Globus pallidus (tissue), 1 donor: ENCODE results near the gene PSME1.
A peak's percentile ranks its signal among the peaks of the same experiment; 100 is the strongest.

Experiments used
- DNase-seq: peaks from one replicate; pipeline ENCODE4 v3.0.0-alpha.2; 2015; ENCODE audit warnings: low spot score

The PSME1 gene

GRCh38 chr14:24147761-24148428 lies 11.9 kb downstream of the PSME1 start:
- DNase-seq = no peak

- no peak for DNase-seq
Observed at GRCh38 chr14:24149302-24149969, 13.4 kb downstream of the PSME1 start.

GRCh38 chr14:24150061-24150460 lies 14.1 kb downstream of the PSME1 start:
- DNase-seq = no peak

- DNase-seq = no peak
Observed at GRCh38 chr14:24150567-24150966, 14.6 kb downstream of the PSME1 start.

- DNase-seq = no peak
Observed at GRCh38 chr14:24150993-24151392, 15.0 kb downstream of the PSME1 start.

GRCh38 chr14:24151404-24152080 lies 15.5 kb downstream of the PSME1 start:
- no peak for DNase-seq

GRCh38 chr14:24155100-24155499 lies 19.1 kb downstream of the PSME1 start:
- no peak for DNase-seq

- DNase-seq = no peak
Observed at GRCh38 chr14:24156840-24157239, 20.8 kb downstream of the PSME1 start.

GRCh38 chr14:24157331-24157730 lies 21.3 kb downstream of the PSME1 start:
- DNase-seq = no peak

GRCh38 chr14:24159777-24160498 lies 23.9 kb downstream of the PSME1 start:
- DNase-seq = no peak

- DNase-seq = no peak
Observed at GRCh38 chr14:24160499-24160849, 24.5 kb downstream of the PSME1 start.

- DNase-seq = peak; percentile 96
Observed at GRCh38 chr14:24160850-24161804, 25.1 kb downstream of the PSME1 start, which contains the start of gene IRF9. Gene IRF9 (plus strand): TSS chr14:24161265. CDS start chr14:24162145, 880 bp downstream.

GRCh38 chr14:24162093-24162492 lies 26.1 kb downstream of the PSME1 start:
- DNase-seq = no peak

GRCh38 chr14:24164518-24164991 lies 28.6 kb downstream of the PSME1 start:
- DNase-seq = no peak

GRCh38 chr14:24165785-24166184 lies 29.8 kb downstream of the PSME1 start:
- DNase-seq = no peak

- no peak for DNase-seq
Observed at GRCh38 chr14:24167469-24168114, 31.6 kb downstream of the PSME1 start.

- peak; percentile 92 for DNase-seq
Observed at GRCh38 chr14:24171422-24172260, 35.6 kb downstream of the PSME1 start, which contains the start of gene REC8. Gene REC8 (plus strand): TSS chr14:24172080. CDS start chr14:24172553, 473 bp downstream.

- no peak for DNase-seq
Observed at GRCh38 chr14:24172261-24172860, 36.4 kb downstream of the PSME1 start.

GRCh38 chr14:24172871-24173281 lies 36.9 kb downstream of the PSME1 start:
- no peak for DNase-seq
